ENCODE results near the gene KLK4.
"Not testable (repeated sequence)": the region's sequence is repeated elsewhere in the genome, so short reads cannot be mapped to it uniquely, and the experiment has no call there.

Gene KLK4

DNA sequence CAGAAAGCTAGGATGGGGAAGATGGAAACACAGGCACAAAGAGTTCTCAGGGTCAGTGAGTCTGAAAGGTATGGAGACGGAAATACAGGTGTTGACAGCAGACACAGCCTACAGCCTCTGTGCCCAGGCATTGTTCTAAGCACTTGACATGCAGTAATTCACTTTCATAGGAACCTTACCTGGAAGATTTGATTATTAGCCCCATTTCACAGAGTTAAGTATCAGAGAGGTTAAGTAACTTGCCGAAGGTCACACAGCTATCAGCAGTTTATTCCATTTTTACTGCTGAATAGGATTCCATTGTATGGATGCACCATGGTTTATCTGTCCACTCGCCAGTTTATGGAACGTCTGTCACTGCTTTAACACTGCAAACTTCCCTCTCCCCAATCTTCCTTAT is 13.2 kb downstream of the KLK4 start:
- Mint-ChIP-seq H3K4me1 (ENCODE audit: low read depth) (no peaks in the 10 kb centered on the region), H3K27me3 (peaks cover 31% of the 10 kb centered on the region), H3K9me3 (ENCODE audit: low read depth) (peaks cover 5% of the 10 kb centered on the region), H3K36me3 (no peaks in the 10 kb centered on the region), H3K4me3 (no peak overlapping the region), H3K27ac (no peak overlapping the region)

DNA sequence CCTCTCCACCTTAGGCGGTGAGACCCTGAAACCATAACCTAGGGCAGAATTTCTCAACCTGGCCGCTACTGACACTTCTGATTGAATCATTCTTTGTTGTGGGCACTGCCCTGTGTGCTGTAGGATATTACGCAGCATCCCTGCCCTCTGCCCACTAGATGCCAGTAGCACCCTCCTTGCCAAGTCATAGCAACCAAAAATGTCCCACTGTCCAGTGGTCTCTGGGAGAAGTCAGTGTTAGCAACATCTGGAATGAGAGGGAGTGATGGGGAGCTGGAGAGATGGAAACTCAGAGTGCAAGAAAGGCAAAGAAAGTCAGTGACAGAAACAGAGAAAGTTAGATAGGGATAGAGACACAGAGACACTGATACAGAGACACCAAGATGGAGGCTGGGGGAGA is 13.6 kb downstream of the KLK4 start:
- Mint-ChIP-seq H3K27me3 (peaks cover 30% of the 10 kb centered on the region), H3K4me3 (no peak overlapping the region), H3K27ac (no peak overlapping the region), H3K36me3 (no peaks in the 10 kb centered on the region), H3K9me3 (ENCODE audit: low read depth) (peaks cover 5% of the 10 kb centered on the region), H3K4me1 (ENCODE audit: low read depth) (no peaks in the 10 kb centered on the region)

DNA sequence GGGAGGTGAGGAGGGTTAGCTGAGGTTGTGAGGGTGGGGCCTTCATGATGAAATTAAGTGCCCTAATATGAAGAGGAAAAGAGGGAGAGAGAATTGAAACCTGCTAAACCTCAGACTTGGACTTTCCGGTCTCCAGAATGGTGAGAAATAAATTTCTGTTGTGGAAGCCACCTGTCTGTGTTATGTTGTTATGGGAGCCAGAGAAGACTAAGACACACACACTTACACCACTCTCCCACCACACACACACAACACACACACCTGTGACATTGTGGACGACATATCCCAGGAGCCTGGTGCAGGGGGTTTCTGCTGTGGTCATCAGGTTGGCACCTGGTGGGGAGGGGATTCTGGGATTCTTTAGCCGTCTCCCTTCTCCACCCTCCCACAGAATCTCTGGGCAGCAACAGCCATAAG is 14.0 kb downstream of the KLK4 start:
- Mint-ChIP-seq H3K27me3 (peaks cover 28% of the 10 kb centered on the region), H3K27ac (no peak overlapping the region), H3K9me3 (ENCODE audit: low read depth) (peaks cover 5% of the 10 kb centered on the region), H3K36me3 (no peaks in the 10 kb centered on the region), H3K4me3 (no peak overlapping the region), H3K4me1 (ENCODE audit: low read depth) (no peaks in the 10 kb centered on the region)

GRCh38 chr19:50896591-50897190 is 14.5 kb downstream of the KLK4 start:
- H3K9me3 Mint-ChIP-seq (ENCODE audit: low read depth) = peaks cover 5% of the 10 kb centered on the region
- no peaks in the 10 kb centered on the region for H3K36me3 Mint-ChIP-seq
- no peak overlapping the region for H3K4me3 Mint-ChIP-seq
- H3K27ac Mint-ChIP-seq = no peak overlapping the region
- no peaks in the 10 kb centered on the region for H3K4me1 Mint-ChIP-seq (ENCODE audit: low read depth)
- H3K27me3 Mint-ChIP-seq = peaks cover 31% of the 10 kb centered on the region

- H3K4me1 Mint-ChIP-seq (ENCODE audit: low read depth); H3K27ac Mint-ChIP-seq: not testable (repeated sequence)
These were observed 15.1 kb downstream of the KLK4 start for GRCh38 chr19:50896089-50896590.

DNA sequence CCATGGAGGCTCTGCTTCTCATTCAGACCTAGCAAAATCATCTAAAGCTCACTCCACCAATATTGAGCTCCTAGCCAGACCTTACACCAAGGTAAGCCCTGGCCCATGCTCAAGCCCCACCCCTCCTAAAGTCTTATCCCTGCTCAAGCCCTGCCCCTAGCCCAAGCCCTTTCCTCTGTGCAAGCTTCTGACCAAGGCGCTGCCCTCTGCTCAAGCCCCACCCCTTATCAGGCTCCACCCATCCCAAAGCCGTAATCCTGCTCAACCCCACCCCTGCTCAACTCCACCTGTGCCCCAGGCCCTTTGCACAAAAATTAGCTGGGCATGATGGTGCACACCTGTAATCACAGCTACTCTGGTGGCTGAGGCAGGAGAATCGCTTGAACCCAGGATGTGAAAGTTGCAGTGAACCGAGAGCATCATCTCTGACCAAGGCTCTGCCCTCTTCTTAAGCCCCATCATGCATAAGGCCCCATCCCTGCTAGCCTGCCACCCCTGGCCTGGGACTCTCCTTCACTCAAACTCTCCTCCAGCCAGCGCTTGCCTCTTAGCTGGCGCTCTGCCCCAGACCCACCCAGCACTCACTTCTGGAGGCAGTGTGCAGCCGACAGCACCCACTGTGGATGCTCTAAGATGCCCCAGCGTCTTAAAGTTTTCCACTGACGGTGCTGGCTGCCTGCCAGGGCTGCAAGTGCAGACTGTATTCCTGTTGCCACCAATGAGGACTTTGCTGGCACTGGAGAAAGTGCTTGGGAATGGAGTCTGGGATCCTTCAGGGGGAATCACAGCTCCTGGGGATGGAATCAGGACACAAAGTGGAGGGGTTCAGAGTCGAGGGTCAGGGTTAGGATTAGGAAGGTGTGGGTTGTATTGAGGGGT is 16.5 kb downstream of the KLK4 start:
- peaks cover 33% of the 10 kb centered on the region for H3K27me3 Mint-ChIP-seq
- H3K9me3 Mint-ChIP-seq (ENCODE audit: low read depth) = peaks cover 5% of the 10 kb centered on the region
- no peaks in the 10 kb centered on the region for H3K36me3 Mint-ChIP-seq
- H3K4me1 Mint-ChIP-seq (ENCODE audit: low read depth) = no peaks in the 10 kb centered on the region
- H3K27ac Mint-ChIP-seq = no peak overlapping the region
- H3K4me3 Mint-ChIP-seq = no peak overlapping the region

More at GRCh38 chr19:50896089-50896590, 15.1 kb downstream of the KLK4 start:
- H3K36me3 Mint-ChIP-seq; H3K9me3 Mint-ChIP-seq (ENCODE audit: low read depth); H3K4me3 Mint-ChIP-seq: not testable (repeated sequence)
- H3K27me3 Mint-ChIP-seq = peaks cover 31% of the 10 kb centered on the region

DNA sequence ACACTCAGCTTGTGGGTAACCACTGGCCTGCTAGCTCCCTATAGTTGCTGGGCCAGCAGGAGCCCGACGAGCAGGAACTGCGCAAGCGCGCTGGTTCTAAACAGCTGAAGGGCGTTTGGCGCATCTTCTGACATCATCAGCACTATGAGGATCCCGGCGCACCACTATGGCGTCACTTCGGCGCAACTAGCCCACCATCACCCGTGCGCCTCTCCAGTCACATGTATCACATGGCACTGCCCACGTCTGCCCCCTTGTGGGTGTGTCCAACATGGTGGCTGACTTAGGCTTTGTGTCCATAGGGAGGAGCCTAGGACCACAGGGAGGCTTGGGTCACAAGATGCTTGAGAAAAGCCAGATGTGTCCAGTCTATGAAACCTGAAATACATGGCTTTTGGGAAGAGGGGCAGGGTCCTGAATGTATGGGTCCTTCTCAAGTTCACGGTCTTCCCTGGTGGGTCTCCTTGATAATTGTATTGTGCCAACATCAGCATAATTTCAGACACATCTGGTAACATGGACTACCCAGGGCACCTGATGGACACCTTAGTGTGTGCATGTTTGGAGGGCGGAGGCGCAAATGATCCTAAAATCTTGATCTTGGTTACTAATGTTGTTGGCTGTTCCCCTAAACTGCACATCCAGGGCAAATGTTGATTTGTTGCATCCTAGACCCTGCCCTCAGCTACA is 18.0 kb downstream of the KLK4 start:
- H3K4me3 Mint-ChIP-seq = no peak overlapping the region
- no peak overlapping the region for H3K27ac Mint-ChIP-seq
- peaks cover 5% of the 10 kb centered on the region for H3K9me3 Mint-ChIP-seq (ENCODE audit: low read depth)
- H3K4me1 Mint-ChIP-seq (ENCODE audit: low read depth) = no peaks in the 10 kb centered on the region
- H3K27me3 Mint-ChIP-seq = peaks cover 32% of the 10 kb centered on the region
- no peaks in the 10 kb centered on the region for H3K36me3 Mint-ChIP-seq

DNA sequence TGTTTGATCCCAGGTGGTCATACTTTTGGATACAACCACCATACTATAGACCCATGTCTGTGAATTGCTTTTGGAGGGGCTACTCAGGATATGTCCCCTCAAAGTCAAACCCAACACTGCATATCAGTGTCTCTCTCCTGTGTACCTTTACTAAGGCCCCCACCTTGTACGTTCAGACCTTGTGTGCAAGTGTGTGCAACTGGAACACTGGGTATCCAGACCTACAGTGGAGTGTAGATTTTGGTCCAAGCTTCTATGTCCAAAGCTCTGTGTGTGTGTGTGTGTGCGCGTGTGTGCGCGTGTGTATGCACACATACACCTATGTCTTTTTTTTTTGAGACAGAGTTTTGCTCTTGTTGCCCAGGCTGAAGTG is 20.0 kb downstream of the KLK4 start:
- H3K27me3 Mint-ChIP-seq = peaks cover 30% of the 10 kb centered on the region
- no peaks in the 10 kb centered on the region for H3K36me3 Mint-ChIP-seq
- H3K4me3 Mint-ChIP-seq = no peak overlapping the region
- H3K9me3 Mint-ChIP-seq (ENCODE audit: low read depth) = peaks cover 5% of the 10 kb centered on the region
- H3K27ac Mint-ChIP-seq = no peak overlapping the region
- H3K4me1 Mint-ChIP-seq (ENCODE audit: low read depth) = no peaks in the 10 kb centered on the region

- H3K27ac Mint-ChIP-seq = no peak overlapping the region
These were observed 20.6 kb downstream of the KLK4 start for GRCh38 chr19:50890422-50891252.

DNA sequence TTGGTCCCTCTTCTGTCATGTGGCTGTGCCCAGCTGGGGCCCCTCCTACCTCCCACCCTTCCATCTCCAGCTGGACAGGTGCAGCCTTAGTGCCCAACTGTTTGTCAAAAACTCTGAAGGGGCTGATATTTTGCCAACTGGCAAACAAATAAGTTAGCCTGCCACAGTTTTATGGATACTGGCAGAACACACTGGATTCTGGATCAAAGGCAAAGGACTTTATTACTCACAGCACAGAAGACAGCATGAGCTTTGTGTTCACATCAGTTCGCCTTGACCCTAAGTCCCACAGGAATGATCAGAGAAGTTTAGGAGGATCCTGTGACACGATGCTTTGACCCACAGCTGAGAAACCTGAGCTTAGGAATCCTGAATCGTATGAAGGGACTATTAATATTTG is 21.6 kb downstream of the KLK4 start:
- peaks cover 32% of the 10 kb centered on the region for H3K27me3 Mint-ChIP-seq
- no peaks in the 10 kb centered on the region for H3K36me3 Mint-ChIP-seq
- H3K9me3 Mint-ChIP-seq (ENCODE audit: low read depth) = no peaks in the 10 kb centered on the region

More at GRCh38 chr19:50890422-50891252, 20.6 kb downstream of the KLK4 start:
- H3K27me3 Mint-ChIP-seq = peaks cover 30% of the 10 kb centered on the region
- no peaks in the 10 kb centered on the region for H3K4me1 Mint-ChIP-seq (ENCODE audit: low read depth)
- peaks cover 5% of the 10 kb centered on the region for H3K9me3 Mint-ChIP-seq (ENCODE audit: low read depth)
- H3K4me3 Mint-ChIP-seq = no peak overlapping the region
- H3K36me3 Mint-ChIP-seq = no peaks in the 10 kb centered on the region

DNA sequence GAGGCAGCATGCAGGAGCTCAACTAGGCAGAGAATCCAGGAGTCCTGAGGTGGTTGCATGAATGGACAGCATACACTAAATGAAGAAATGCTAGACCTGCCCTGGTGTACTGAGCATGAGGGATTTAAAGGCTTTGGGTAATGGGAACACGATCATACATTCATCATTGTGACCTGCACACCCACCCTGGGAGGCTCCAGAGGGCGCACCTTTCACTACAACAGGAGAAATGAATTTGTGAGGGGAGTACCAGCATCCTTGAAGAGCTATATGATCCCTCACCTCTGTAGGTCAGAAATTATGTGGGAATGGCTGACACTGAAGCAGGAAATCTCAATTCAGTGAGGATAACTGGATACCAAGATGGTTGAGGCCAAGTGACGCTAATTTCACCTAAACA is 29.0 kb downstream of the KLK4 start:
- Mint-ChIP-seq H3K4me3 (no peak overlapping the region), H3K27me3 (peaks cover 33% of the 10 kb centered on the region), H3K9me3 (ENCODE audit: low read depth) (no peaks in the 10 kb centered on the region), H3K4me1 (ENCODE audit: low read depth) (no peaks in the 10 kb centered on the region), H3K27ac (no peak overlapping the region), H3K36me3 (no peaks in the 10 kb centered on the region)

More for the DNA sequence above, 21.6 kb downstream of the KLK4 start:
- Mint-ChIP-seq H3K4me1 (ENCODE audit: low read depth) (no peaks in the 10 kb centered on the region), H3K4me3 (no peak overlapping the region), H3K27ac (no peak overlapping the region)

GRCh38 chr19:50880241-50880640 is 31.0 kb downstream of the KLK4 start:
- Mint-ChIP-seq H3K27ac (no peak overlapping the region), H3K27me3 (peaks cover 25% of the 10 kb centered on the region), H3K9me3 (ENCODE audit: low read depth) (no peaks in the 10 kb centered on the region), H3K36me3 (no peaks in the 10 kb centered on the region), H3K4me1 (ENCODE audit: low read depth) (no peaks in the 10 kb centered on the region), H3K4me3 (no peak overlapping the region)

GRCh38 chr19:50878851-50879250 is 32.3 kb downstream of the KLK4 start:
- Mint-ChIP-seq H3K27ac (no peak overlapping the region), H3K4me1 (ENCODE audit: low read depth) (no peaks in the 10 kb centered on the region), H3K36me3 (no peaks in the 10 kb centered on the region), H3K4me3 (no peak overlapping the region), H3K27me3 (peaks cover 24% of the 10 kb centered on the region), H3K9me3 (ENCODE audit: low read depth) (no peaks in the 10 kb centered on the region)

DNA sequence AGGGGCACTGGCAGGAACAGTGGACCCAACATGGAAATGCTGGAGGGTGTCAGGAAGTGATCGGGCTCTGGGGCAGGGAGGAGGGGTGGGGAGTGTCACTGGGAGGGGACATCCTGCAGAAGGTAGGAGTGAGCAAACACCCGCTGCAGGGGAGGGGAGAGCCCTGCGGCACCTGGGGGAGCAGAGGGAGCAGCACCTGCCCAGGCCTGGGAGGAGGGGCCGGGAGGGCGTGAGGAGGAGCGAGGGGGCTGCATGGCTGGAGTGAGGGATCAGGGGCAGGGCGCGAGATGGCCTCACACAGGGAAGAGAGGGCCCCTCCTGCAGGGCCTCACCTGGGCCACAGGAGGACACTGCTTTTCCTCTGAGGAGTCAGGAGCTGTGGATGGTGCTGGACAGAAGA is 33.9 kb downstream of the KLK4 start:
- no peaks in the 10 kb centered on the region for H3K4me1 Mint-ChIP-seq (ENCODE audit: low read depth)
- peaks cover 25% of the 10 kb centered on the region for H3K27me3 Mint-ChIP-seq
- H3K27ac Mint-ChIP-seq = no peak overlapping the region
- H3K9me3 Mint-ChIP-seq (ENCODE audit: low read depth) = no peaks in the 10 kb centered on the region
- no peak overlapping the region for H3K4me3 Mint-ChIP-seq
- H3K36me3 Mint-ChIP-seq = no peaks in the 10 kb centered on the region

Measured in activated naive CD8-positive, alpha-beta T cell (primary cell).